Spinal cord (tissue), 10 donors: ENCODE measurements around the gene USP3. TPM values are rescaled to one million over a fixed set of nuclear protein-coding genes. Genes with fewer than 3 reads are reported as not detected.
A peak's percentile ranks its signal among the peaks of the same experiment; 100 is the strongest.

Experiments used
- DNase-seq, 6 donors: peaks; one replicate each; pipeline versions ENCODE4 v3.0.0 to v3.0.0-alpha.2; 2013 to 2015; ENCODE audit warnings: low spot score in 6 of 6, low read depth in 4 of 6
- H3K27ac ChIP-seq: one replicate; pipeline ENCODE4 v1.5.1; 2013; ENCODE audit warnings: low read depth, low read length, control low read depth
- H3K27me3 ChIP-seq: one replicate; pipeline ENCODE4 v1.6.1; 2013; ENCODE audit warnings: low read length; ENCODE audit not compliant: control insufficient read depth, insufficient read depth
- H3K36me3 ChIP-seq: one replicate; pipeline ENCODE4 v1.6.1; 2013; ENCODE audit warnings: low read length; ENCODE audit not compliant: control insufficient read depth, insufficient read depth
- H3K4me1 ChIP-seq: one replicate; pipeline ENCODE4 v1.6.1; 2013; ENCODE audit warnings: low read length; ENCODE audit not compliant: control insufficient read depth, insufficient read depth
- H3K4me3 ChIP-seq: one replicate; pipeline ENCODE4 v1.5.1; 2013; ENCODE audit warnings: low read depth, low read length, control low read depth
- H3K9me3 ChIP-seq: one replicate; pipeline ENCODE4 v1.6.1; 2013; ENCODE audit warnings: low read length; ENCODE audit not compliant: control insufficient read depth, insufficient read depth
- WGBS: methylation state at CpG from one replicate; pipeline ENCODE4 v1.1.5; 2013; ENCODE audit warnings: missing lambda C conversion rate; ENCODE audit not compliant: insufficient coverage; 5-methylcytosine and 5-hydroxymethylcytosine counted together
- polyA plus RNA-seq, 2 donors: library from polyadenylated mRNA; unstranded; fragments of 120-200 nt; gene quantifications; one replicate each; pipeline ENCODE4 v1.2.1, GENCODE V29; 2013; ENCODE audit not compliant: insufficient read length in 2 of 2
- total RNA-seq, 2 donors: library from RNA; depleted of rRNA in 1 of 2; stranded (reverse); fragments of 120-200 nt in 1 of 2; fragments of >200 nt in 1 of 2; gene quantifications; one replicate each; pipeline versions ENCODE4 v1.2.3 to v1.2.4, GENCODE V29; 2013 to 2014
- donor health status: healthy.

USP3 gene
- total and polyA plus RNA-seq, 4 donors: 38.1 to 65.7 (median 49.9) TPM

GRCh38 chr15:63494408-63494807, 10.0 kb upstream of the USP3 start:
- H3K4me3 ChIP-seq: no peak overlapping the region
- 100% methylated on average over 3 of the region's 4 CpGs for WGBS
- no peak for DNase-seq
- no peaks in the 10 kb centered on the region for H3K9me3 ChIP-seq
- H3K4me1 ChIP-seq: peaks cover 6% of the 10 kb centered on the region
- H3K27me3 ChIP-seq: no peaks in the 10 kb centered on the region
- H3K36me3 ChIP-seq: no peaks in the 10 kb centered on the region
- H3K27ac ChIP-seq: no peak overlapping the region

DNA sequence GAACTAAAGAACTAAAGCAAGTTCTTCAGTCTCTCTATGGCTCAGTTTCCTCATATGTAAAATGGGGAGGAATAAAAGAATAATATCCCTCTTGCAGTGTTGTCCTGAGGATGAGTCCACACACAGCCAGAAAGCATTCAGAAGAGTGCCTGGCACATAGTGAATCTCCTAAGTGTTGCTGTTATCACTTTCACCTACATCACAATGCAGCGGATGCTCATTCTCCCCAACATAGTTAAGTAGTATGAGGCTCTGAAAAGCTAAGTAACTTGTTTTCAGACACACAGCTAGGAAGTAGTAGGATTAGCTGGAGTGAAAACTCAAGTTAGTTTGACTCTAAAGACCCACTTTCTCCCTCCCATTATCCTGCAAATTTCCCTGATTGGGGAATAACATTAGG, 9.1 kb upstream of the USP3 start:
- no peaks in the 10 kb centered on the region for H3K9me3 ChIP-seq
- whole genome bisulfite sequencing: no CpG with 5 or more reads among the region's 1 CpG
- H3K4me1 ChIP-seq: peaks cover 6% of the 10 kb centered on the region
- H3K27me3 ChIP-seq: no peaks in the 10 kb centered on the region
- H3K4me3 ChIP-seq: no peak overlapping the region
- H3K27ac ChIP-seq: no peak overlapping the region
- H3K36me3 ChIP-seq: no peaks in the 10 kb centered on the region
- no peak for DNase-seq

DNA sequence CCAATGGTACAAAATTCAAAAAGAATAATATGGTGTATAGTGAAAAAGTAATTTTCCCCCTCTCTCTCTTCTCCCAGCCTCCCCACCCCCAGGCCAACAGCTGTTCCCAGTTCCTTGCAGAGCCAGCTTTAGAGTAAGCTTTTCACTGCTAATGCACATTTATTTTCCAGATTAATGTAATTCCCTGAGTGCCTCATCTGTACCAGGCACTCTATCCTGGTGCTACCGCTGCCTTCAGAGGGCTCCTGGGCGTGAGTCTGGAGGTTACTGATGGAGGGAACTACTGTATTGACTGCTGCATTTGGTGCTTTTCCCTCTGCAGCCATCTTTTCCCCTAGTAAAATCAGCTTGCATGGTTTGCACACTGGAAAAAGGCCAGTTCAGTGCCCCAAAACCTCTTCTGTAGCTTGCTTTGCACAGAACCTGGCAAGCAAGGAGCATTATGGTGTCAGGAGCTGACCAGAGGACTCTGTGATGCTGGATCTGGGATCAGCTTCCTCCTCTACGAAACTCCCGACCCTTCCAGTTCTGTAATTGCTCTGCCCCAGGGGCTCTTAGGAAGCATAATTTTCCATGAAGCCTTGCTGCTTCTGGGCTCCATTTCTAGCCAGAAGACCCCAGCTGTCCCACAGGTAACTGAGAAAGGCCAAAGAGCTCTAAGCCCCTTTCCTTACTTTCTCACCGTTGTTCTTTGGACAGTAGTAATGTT, 8.5 kb upstream of the USP3 start:
- H3K27ac ChIP-seq: no peak overlapping the region
- WGBS: no CpG with 5 or more reads among the region's 5 CpGs

GRCh38 chr15:63497642-63498467, 6.5 kb upstream of the USP3 start:
- Histone ChIP-seq H3K36me3 (no peaks in the 10 kb centered on the region), H3K4me3 (no peak overlapping the region), H3K27ac (no peak overlapping the region), H3K4me1 (peaks cover 20% of the 10 kb centered on the region), H3K9me3 (no peaks in the 10 kb centered on the region), H3K27me3 (no peaks in the 10 kb centered on the region)
- no peak for DNase-seq
- WGBS: 77% methylated on average over 5 of the region's 8 CpGs

More for the DNA sequence above, 8.5 kb upstream of the USP3 start:
- no peak overlapping the region for H3K4me3 ChIP-seq
- no peak for DNase-seq
- no peaks in the 10 kb centered on the region for H3K36me3 ChIP-seq
- no peaks in the 10 kb centered on the region for H3K9me3 ChIP-seq
- H3K27me3 ChIP-seq: no peaks in the 10 kb centered on the region
- peaks cover 10% of the 10 kb centered on the region for H3K4me1 ChIP-seq

- DNase-seq: no peak
- WGBS: 88% methylated on average over 3 of the region's 6 CpGs
- Histone ChIP-seq H3K27ac (no peak overlapping the region), H3K27me3 (no peaks in the 10 kb centered on the region), H3K36me3 (no peaks in the 10 kb centered on the region), H3K4me3 (no peak overlapping the region), H3K4me1 (peaks cover 29% of the 10 kb centered on the region), H3K9me3 (no peaks in the 10 kb centered on the region)
Measured at GRCh38 chr15:63499175-63499549, 5.2 kb upstream of the USP3 start.

DNA sequence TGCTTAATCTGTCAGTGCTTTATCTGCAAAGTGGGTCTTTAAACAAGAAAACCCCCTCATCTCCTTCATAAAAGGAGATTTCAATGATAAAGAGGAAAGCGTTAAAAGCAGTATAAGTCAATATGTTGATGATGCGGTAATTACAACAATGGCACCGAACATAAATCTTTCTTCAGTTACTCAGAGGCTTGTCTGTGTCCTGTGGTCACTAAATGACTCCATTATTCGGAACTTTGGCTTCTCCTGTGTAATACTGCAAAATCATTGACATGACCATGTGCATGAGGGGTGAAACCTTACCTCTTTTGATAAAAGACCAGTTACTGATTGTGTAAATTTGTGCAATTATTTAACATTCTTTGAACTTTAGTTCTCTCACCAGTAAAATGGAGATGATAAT, 4.8 kb upstream of the USP3 start:
- Histone ChIP-seq H3K27ac (no peak overlapping the region), H3K36me3 (no peaks in the 10 kb centered on the region), H3K4me3 (no peak overlapping the region), H3K9me3 (no peaks in the 10 kb centered on the region), H3K27me3 (no peaks in the 10 kb centered on the region), H3K4me1 (peaks cover 29% of the 10 kb centered on the region)
- DNase-seq: no peak
- 90% methylated on average over 2 of the region's 4 CpGs for WGBS

DNA sequence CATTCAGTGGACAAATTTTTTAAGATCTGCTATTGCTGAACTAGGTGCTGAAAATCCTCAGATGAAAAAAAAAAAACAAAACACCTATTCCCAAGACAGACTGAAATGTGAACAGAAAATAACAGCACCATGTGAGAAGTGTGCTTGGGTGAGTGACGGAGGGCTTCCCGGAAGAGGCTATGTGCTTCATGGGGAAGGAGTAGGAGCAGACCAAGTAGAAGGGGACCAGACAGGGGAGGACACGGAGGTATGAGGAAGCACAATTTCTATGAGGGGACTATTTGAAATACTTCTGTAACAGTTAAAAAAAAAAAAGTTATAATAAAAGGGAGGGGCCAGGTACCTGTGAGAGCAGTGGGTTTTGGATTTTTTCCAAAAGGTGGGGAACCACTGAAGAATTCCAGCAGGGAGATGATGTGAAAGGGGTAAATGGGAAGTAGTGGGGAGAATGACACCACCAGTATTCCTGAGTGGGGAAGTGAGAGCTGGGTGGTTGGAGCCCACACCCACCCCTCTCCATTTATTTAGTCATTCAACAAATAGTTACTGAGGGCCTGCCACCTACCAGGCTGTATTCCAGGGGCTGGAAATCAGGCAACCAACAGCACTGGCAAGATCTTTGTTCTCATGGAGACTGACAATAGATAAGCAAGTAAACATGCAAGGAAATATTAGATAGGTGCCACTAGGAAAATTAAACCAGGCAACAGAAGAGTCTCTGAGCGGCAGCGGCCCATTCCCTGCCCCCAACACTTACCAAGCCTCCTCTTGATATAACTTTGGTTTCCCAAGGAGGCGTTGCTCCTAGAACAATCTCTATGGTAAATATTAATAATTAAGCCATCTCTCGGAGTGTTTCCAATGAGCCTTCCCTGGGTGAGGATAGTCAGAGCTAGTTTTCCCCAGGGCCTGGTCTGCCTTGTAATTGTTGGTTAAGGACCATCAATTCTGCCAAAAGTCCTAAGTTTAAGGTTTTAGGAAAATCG, 3.8 kb upstream of the USP3 start:
- peak overlapping the region; percentile 24 for H3K4me3 ChIP-seq
- H3K27ac ChIP-seq: peak overlapping the region; percentile 92

DNA sequence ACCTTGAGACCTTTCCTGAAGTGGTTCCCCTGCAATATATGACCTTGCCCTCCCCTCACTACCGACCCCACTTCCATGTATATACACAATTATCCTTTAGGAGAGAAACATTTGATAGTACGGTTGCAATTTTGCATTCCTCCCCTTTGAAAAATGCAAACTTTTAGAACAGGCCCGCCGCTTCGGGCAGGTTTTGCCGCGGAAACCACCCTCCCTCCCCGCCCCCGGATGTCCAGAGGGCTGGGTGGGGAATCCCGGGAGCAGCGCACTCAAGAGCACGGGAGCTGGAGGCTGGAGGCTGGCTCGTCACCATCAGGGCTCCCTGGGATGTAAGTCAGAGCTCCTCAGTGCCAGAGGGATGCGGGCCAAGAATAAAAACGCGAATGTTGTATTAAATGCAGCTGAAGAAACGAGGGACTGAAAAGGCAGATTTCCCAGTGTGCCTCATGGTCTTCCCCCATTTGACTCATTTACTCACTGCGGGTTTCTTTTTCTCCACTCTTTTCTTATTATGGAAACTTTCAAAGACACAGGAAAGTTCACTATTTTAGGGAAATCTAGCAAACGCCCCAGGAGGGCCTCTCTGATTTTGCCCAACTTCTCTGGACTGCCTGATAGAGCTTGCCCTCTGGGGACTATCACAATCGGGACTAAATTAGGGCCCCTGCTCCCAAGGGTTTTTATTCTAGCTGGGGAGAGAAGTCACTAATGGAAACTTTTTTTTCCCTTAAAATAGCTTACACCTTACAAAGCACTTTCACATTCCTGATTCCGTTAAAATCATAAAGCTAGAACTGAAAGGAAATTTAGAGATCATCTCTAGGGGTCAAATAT, 2.9 kb upstream of the USP3 start:
- peak overlapping the region; percentile 92 for H3K27ac ChIP-seq
- no peaks in the 10 kb centered on the region for H3K36me3 ChIP-seq
- peaks cover 29% of the 10 kb centered on the region for H3K4me1 ChIP-seq
- 7% methylated on average over 11 of the region's 21 CpGs for WGBS
- DNase-seq: peak in 5 of 6 donors; percentile 17 to 96 (median 57)
- no peaks in the 10 kb centered on the region for H3K27me3 ChIP-seq
- peak overlapping the region; percentile 24 for H3K4me3 ChIP-seq
- no peaks in the 10 kb centered on the region for H3K9me3 ChIP-seq

More for the DNA sequence above, 3.8 kb upstream of the USP3 start:
- DNase-seq: no peak
- no peaks in the 10 kb centered on the region for H3K9me3 ChIP-seq
- 80% methylated on average over 3 of the region's 8 CpGs for WGBS
- no peaks in the 10 kb centered on the region for H3K36me3 ChIP-seq
- no peaks in the 10 kb centered on the region for H3K27me3 ChIP-seq
- peaks cover 29% of the 10 kb centered on the region for H3K4me1 ChIP-seq
